K562 (cell line): ENCODE data around the gene ZFP36. TPM values are rescaled to one million over a fixed set of nuclear protein-coding genes. Genes with fewer than 3 reads are reported as not detected.

Experiments used
- GTF2F1 ChIP-seq: IDR thresholded peaks from 2 replicates; pipeline ENCODE4 v1.6.1; 2011; ENCODE audit warnings: low read depth, low read length, improper control_type of control experiment
- NELFE ChIP-seq: IDR thresholded peaks from 2 replicates; pipeline ENCODE4 v1.6.1; 2011; ENCODE audit warnings: mild to moderate bottlenecking; ENCODE audit not compliant: insufficient read depth, insufficient read length
- PYGO2 ChIP-seq: fragments of 450-650 bp; IDR thresholded peaks from 2 replicates; pipeline ENCODE4 v1.6.1; 2016; ENCODE audit warnings: mild to moderate bottlenecking, missing genetic modification characterization, moderate library complexity, missing compliant biosample characterization
- RBM25 ChIP-seq: fragments of 200-400 bp; formaldehyde crosslinking; IDR thresholded peaks from 2 replicates; pipeline ENCODE4 v1.6.1; 2018; ENCODE audit warnings: low read length, low read depth, moderate library complexity; ENCODE audit not compliant: severe bottlenecking
- TEAD2 ChIP-seq: fragments of 450-650 bp; IDR thresholded peaks from 2 replicates; pipeline ENCODE4 v1.6.1; 2016; ENCODE audit warnings: missing genetic modification characterization, control low read depth, missing compliant biosample characterization
- TEAD4 ChIP-seq, 2 experiments: sonication (generic) in 1 of 2; formaldehyde crosslinking in 1 of 2; IDR thresholded peaks; 2 replicates each; pipeline versions ENCODE4 v1.6.1 to v1.8.0; 2012 to 2022; ENCODE audit warnings: borderline replicate concordance in 1 of 2, inconsistent platforms in 1 of 2, low read length in 1 of 2, mild to moderate bottlenecking in 1 of 2, missing genetic modification reagents in 1 of 2
- ZNF311 ChIP-seq: fragments of 250-450 bp; sonication (Bioruptor Pico); IDR thresholded peaks from 2 replicates; pipeline ENCODE4 v1.4.0; 2020; ENCODE audit warnings: mild to moderate bottlenecking, moderate library complexity
- ZNF444 ChIP-seq: fragments of 250-450 bp; sonication (Bioruptor Pico); IDR thresholded peaks from 2 replicates; pipeline ENCODE4 v1.4.0; 2020; ENCODE audit warnings: mild to moderate bottlenecking, moderate library complexity
- ZNF699 ChIP-seq: fragments of 250-450 bp; sonication (Bioruptor Pico); IDR thresholded peaks from 2 replicates; pipeline ENCODE4 v1.8.0; 2021; ENCODE audit warnings: mild to moderate bottlenecking, moderate library complexity; ENCODE audit not compliant: insufficient replicate concordance
- polyA plus RNA-seq, 8 experiments: library from polyadenylated mRNA; depleted of rRNA in 4 of 8; stranded (reverse) in 5 of 8; unstranded in 3 of 8; fragments of >200 nt; fragmentation: Nextera tagmentation in 2 of 8; fragmentation: Illumina TruSeq in 1 of 8; extraction: Ambion mirVana in 2 of 8; extraction: Trizol in 1 of 8; gene quantifications; 2 replicates each; pipeline versions ENCODE4 v1.2.1 to v1.2.3, GENCODE V29; 2011 to 2014; ENCODE audit warnings: inconsistent platforms in 1 of 8, missing spikeins in 1 of 8
- total RNA-seq, 7 experiments: library from RNA; depleted of rRNA in 6 of 7; stranded (reverse); fragments of >200 nt in 6 of 7; fragmentation: Illumina TruSeq in 2 of 7; extraction: Trizol in 2 of 7; gene quantifications; 2 replicates each; pipeline versions ENCODE4 v1.2.1 to v1.2.3, GENCODE V29; 2011 to 2021; ENCODE audit warnings: low replicate concordance in 1 of 7
- TF ChIP-seq, protein P1 (sequence below): fragments of 250-450 bp; sonication (Bioruptor Pico); IDR thresholded peaks from 2 replicates; pipeline ENCODE4 v1.5.0; 2020; ENCODE audit warnings: mild to moderate bottlenecking
- TF ChIP-seq, protein P2 (sequence below): fragments of 450-650 bp; formaldehyde crosslinking; IDR thresholded peaks from 2 replicates; pipeline ENCODE4 v1.4.0; 2020; ENCODE audit warnings: mild to moderate bottlenecking, moderate library complexity
- TF ChIP-seq, protein P3 (sequence below): fragments of 250-450 bp; sonication (Bioruptor Pico); IDR thresholded peaks from 2 replicates; pipeline ENCODE4 v1.5.0; 2021
- TF ChIP-seq, protein P4 (sequence below), 2 experiments: fragments of 200-800 bp in 1 of 2; sonication (Bioruptor generic) in 1 of 2; sonication (generic) in 1 of 2; formaldehyde crosslinking in 1 of 2; IDR thresholded peaks in 1 of 2; conservative IDR thresholded peaks in 1 of 2; 2 replicates each; pipeline versions ENCODE4 v1.5.0 to v1.6.1; 2016 to 2020; ENCODE audit warnings: missing compliant biosample characterization in 1 of 2, missing genetic modification characterization in 1 of 2, missing genetic modification reagents in 1 of 2
- TF ChIP-seq, protein P5 (sequence below): fragments of 450-650 bp; formaldehyde crosslinking; IDR thresholded peaks from 2 replicates; pipeline ENCODE4 v1.4.0; 2022; ENCODE audit warnings: missing genetic modification characterization
- TF ChIP-seq, protein P6 (sequence below): fragments of 250-450 bp; sonication (Bioruptor Pico); IDR thresholded peaks from 2 replicates; pipeline ENCODE4 v1.9.0; 2021; ENCODE audit warnings: mild to moderate bottlenecking, inconsistent platforms

Gene ZFP36
- total and polyA plus RNA-seq, 9 of the 15 experiments (the other 6 are each of a cell fraction or from before 2014, with no cell fraction given), result 1.0 to 20.1 (median 3.5) TPM

DNA sequence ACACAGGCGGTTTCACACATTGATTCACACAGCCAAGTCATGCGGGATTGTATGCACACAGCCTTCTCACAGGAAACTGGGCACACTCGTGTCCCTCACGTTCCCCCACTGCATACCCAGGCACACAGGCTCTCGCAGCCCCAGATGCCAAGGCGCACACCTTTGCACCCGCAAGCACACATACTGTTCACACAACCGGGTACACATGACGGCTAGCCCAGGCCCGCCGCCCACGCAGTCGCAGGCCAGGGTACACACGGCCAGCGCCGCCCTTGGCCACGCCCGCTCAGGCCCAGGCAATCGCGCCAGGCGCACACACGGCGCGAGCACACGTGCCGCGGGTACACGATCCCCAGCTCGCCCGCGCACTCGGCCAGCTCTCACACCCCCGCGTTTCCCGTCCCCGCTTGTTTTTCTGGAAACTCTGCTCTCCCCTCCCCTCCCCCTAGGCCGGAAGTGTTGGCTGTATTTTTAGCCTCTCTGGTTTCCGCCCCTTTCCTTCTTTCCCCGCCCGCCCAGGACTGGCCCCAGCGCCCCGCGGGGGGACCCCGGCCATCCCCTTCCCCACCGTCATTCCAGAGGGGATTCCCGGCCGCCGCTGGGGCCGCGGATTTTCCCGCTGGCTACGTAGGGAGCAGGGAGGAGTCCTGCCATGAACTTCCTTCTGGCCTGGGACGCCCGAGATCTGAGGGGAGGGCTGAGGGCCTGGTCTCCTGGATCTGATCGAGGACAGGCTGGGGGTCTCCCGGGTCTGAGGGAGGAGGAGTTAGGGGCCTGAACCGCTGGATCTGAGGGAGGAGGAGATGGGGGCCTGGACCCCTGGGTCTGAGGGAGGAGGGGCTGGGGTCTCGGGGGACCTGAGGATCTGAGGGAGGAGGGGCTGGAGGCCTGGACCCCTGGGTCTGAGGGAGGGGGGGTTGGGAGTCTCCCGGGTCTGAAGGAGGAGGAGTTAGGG, 4.0 kb upstream of the ZFP36 start (continued):
- TF ChIP-seq ZNF699 (no peak), TEAD4 (IDR thresholded peaks at IDR 0.05; ENCODE audit: low read length) (peak; percentile 70), TEAD4 (CRISPR knock-in tag; IDR thresholded peaks at IDR 0.05; ENCODE audit: borderline replicate concordance) (no peak), ZNF311 (CRISPR knock-in tag) (no peak), RBM25 (no peak), PYGO2 (tag) (no peak), GTF2F1 (no peak), NELFE (no peak), TEAD2 (tag) (no peak), ZNF444 (no peak)
- TF ChIP-seq, protein P1, sequence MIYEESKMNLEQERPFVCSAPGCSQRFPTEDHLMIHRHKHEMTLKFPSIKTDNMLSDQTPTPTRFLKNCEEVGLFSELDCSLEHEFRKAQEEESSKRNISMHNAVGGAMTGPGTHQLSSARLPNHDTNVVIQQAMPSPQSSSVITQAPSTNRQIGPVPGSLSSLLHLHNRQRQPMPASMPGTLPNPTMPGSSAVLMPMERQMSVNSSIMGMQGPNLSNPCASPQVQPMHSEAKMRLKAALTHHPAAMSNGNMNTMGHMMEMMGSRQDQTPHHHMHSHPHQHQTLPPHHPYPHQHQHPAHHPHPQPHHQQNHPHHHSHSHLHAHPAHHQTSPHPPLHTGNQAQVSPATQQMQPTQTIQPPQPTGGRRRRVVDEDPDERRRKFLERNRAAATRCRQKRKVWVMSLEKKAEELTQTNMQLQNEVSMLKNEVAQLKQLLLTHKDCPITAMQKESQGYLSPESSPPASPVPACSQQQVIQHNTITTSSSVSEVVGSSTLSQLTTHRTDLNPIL (CRISPR knock-in tag), result no peak
- TF ChIP-seq, protein P2, sequence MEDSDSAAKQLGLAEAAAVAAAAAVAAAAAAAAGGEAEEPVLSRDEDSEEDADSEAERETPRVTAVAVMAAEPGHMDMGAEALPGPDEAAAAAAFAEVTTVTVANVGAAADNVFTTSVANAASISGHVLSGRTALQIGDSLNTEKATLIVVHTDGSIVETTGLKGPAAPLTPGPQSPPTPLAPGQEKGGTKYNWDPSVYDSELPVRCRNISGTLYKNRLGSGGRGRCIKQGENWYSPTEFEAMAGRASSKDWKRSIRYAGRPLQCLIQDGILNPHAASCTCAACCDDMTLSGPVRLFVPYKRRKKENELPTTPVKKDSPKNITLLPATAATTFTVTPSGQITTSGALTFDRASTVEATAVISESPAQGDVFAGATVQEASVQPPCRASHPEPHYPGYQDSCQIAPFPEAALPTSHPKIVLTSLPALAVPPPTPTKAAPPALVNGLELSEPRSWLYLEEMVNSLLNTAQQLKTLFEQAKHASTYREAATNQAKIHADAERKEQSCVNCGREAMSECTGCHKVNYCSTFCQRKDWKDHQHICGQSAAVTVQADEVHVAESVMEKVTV, result no peak
- TF ChIP-seq, protein P3, sequence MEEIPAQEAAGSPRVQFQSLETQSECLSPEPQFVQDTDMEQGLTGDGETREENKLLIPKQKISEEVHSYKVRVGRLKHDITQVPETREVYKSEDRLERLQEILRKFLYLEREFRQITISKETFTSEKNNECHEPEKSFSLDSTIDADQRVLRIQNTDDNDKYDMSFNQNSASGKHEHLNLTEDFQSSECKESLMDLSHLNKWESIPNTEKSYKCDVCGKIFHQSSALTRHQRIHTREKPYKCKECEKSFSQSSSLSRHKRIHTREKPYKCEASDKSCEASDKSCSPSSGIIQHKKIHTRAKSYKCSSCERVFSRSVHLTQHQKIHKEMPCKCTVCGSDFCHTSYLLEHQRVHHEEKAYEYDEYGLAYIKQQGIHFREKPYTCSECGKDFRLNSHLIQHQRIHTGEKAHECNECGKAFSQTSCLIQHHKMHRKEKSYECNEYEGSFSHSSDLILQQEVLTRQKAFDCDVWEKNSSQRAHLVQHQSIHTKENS (CRISPR knock-in tag), result no peak
- TF ChIP-seq, protein P4, sequence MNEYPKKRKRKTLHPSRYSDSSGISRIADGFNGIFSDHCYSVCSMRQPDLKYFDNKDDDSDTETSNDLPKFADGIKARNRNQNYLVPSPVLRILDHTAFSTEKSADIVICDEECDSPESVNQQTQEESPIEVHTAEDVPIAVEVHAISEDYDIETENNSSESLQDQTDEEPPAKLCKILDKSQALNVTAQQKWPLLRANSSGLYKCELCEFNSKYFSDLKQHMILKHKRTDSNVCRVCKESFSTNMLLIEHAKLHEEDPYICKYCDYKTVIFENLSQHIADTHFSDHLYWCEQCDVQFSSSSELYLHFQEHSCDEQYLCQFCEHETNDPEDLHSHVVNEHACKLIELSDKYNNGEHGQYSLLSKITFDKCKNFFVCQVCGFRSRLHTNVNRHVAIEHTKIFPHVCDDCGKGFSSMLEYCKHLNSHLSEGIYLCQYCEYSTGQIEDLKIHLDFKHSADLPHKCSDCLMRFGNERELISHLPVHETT (CRISPR knock-in tag; conservative IDR thresholded peaks at IDR 0.05 in 1 of 2, IDR thresholded peaks at IDR 0.05 in 1 of 2), result peak in 1 of 2 experiments; percentile 62; a peak in 2 of 4 replicates
- TF ChIP-seq, protein P5, sequence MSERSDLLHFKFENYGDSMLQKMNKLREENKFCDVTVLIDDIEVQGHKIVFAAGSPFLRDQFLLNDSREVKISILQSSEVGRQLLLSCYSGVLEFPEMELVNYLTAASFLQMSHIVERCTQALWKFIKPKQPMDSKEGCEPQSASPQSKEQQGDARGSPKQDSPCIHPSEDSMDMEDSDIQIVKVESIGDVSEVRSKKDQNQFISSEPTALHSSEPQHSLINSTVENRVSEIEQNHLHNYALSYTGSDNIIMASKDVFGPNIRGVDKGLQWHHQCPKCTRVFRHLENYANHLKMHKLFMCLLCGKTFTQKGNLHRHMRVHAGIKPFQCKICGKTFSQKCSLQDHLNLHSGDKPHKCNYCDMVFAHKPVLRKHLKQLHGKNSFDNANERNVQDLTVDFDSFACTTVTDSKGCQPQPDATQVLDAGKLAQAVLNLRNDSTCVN, result no peak
- TF ChIP-seq, protein P6, sequence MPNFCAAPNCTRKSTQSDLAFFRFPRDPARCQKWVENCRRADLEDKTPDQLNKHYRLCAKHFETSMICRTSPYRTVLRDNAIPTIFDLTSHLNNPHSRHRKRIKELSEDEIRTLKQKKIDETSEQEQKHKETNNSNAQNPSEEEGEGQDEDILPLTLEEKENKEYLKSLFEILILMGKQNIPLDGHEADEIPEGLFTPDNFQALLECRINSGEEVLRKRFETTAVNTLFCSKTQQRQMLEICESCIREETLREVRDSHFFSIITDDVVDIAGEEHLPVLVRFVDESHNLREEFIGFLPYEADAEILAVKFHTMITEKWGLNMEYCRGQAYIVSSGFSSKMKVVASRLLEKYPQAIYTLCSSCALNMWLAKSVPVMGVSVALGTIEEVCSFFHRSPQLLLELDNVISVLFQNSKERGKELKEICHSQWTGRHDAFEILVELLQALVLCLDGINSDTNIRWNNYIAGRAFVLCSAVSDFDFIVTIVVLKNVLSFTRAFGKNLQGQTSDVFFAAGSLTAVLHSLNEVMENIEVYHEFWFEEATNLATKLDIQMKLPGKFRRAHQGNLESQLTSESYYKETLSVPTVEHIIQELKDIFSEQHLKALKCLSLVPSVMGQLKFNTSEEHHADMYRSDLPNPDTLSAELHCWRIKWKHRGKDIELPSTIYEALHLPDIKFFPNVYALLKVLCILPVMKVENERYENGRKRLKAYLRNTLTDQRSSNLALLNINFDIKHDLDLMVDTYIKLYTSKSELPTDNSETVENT (CRISPR knock-in tag), result peak; percentile 25; the same call in 1 of the 2 replicates
